K562 (cell line): ENCODE data around the gene CTXND1. TPM values are rescaled to one million over a fixed set of nuclear protein-coding genes. Genes with fewer than 3 reads are reported as not detected.
"Not testable (repeated sequence)": the region's sequence is repeated elsewhere in the genome, so short reads cannot be mapped to it uniquely, and the experiment has no call there.

Source experiments
- ARID1B ChIP-seq: fragments of 450-650 bp; IDR thresholded peaks from 2 replicates; pipeline ENCODE4 v1.6.1; 2016; ENCODE audit warnings: antibody characterized with exemption, mild to moderate bottlenecking, inconsistent platforms
- ATF3 ChIP-seq, 2 experiments: fragments of 450-650 bp in 1 of 2; sonication (generic) in 1 of 2; formaldehyde crosslinking in 1 of 2; IDR thresholded peaks in 1 of 2; conservative IDR thresholded peaks in 1 of 2; 2 replicates each; pipeline versions ENCODE4 v1.6.1 to v1.8.1; 2016 to 2023; ENCODE audit warnings: mild to moderate bottlenecking in 2 of 2, moderate library complexity in 2 of 2, inconsistent platforms in 1 of 2, missing genetic modification reagents in 1 of 2
- CBFA2T2 ChIP-seq: fragments of 450-650 bp; conservative IDR thresholded peaks from 2 replicates; pipeline ENCODE4 v1.6.1; 2017; ENCODE audit warnings: mild to moderate bottlenecking
- CEBPB ChIP-seq: fragments of 450-650 bp; IDR thresholded peaks from 2 replicates; pipeline ENCODE4 v1.6.1; 2016; ENCODE audit warnings: missing genetic modification characterization, missing compliant biosample characterization
- DACH1 ChIP-seq: fragments of 450-650 bp; IDR thresholded peaks from 2 replicates; pipeline ENCODE4 v1.6.1; 2018; ENCODE audit not compliant: partially characterized antibody
- ETV5 ChIP-seq: sonication (generic); formaldehyde crosslinking; IDR thresholded peaks from 2 replicates; pipeline ENCODE4 v1.4.0; 2020; ENCODE audit warnings: low read depth, mild to moderate bottlenecking, missing genetic modification reagents
- FOSL1 ChIP-seq: fragments of 200-800 bp; sonication (Bioruptor generic); conservative IDR thresholded peaks from 2 replicates; pipeline ENCODE4 v1.6.1; 2016; ENCODE audit warnings: missing genetic modification characterization, missing compliant biosample characterization
- HDAC2 ChIP-seq: fragments of 450-650 bp; IDR thresholded peaks from 2 replicates; pipeline ENCODE4 v1.6.1; 2016; ENCODE audit warnings: mild to moderate bottlenecking
- HDAC3 ChIP-seq: fragments of 450-650 bp; IDR thresholded peaks from 2 replicates; pipeline ENCODE4 v1.6.1; 2018; ENCODE audit warnings: borderline replicate concordance, mild to moderate bottlenecking, moderate library complexity; ENCODE audit not compliant: partially characterized antibody
- KDM5B ChIP-seq: fragments of 200-600 bp; sonication (generic); IDR thresholded peaks from 2 replicates; pipeline ENCODE4 v1.6.1; 2012; ENCODE audit warnings: low read depth, mild to moderate bottlenecking, moderate library complexity, low read length, control low read depth, inconsistent platforms; ENCODE audit not compliant: insufficient replicate concordance
- NCOR1 ChIP-seq: fragments of 450-650 bp; IDR thresholded peaks from 2 replicates; pipeline ENCODE4 v1.6.1; 2016; ENCODE audit warnings: mild to moderate bottlenecking, moderate library complexity
- POLR2AphosphoS5 ChIP-seq: IDR thresholded peaks from 2 replicates; pipeline ENCODE4 v1.6.1; 2011; ENCODE audit warnings: mild to moderate bottlenecking, low read depth, low read length, moderate library complexity; ENCODE audit not compliant: control insufficient read depth, insufficient read depth
- PTBP1 ChIP-seq: fragments of 200-400 bp; formaldehyde crosslinking; IDR thresholded peaks from 2 replicates; pipeline ENCODE4 v1.6.1; 2017; ENCODE audit warnings: low read depth, low read length
- SMAD4 ChIP-seq: fragments of 250-450 bp; sonication (Bioruptor Pico); conservative IDR thresholded peaks from 2 replicates; pipeline ENCODE4 v1.8.0; 2021; ENCODE audit warnings: inconsistent platforms, mild to moderate bottlenecking, moderate library complexity
- SMARCA4 ChIP-seq: fragments of 450-650 bp; IDR thresholded peaks from 2 replicates; pipeline ENCODE4 v1.6.1; 2016
- SMARCA5 ChIP-seq: fragments of 450-650 bp; IDR thresholded peaks from 2 replicates; pipeline ENCODE4 v1.6.1; 2016
- SMARCC2 ChIP-seq: fragments of 450-650 bp; IDR thresholded peaks from 2 replicates; pipeline ENCODE4 v1.6.1; 2017; ENCODE audit warnings: antibody characterized with exemption, moderate library complexity, mild to moderate bottlenecking, low read depth
- TAF9B ChIP-seq: fragments of 450-650 bp; IDR thresholded peaks from 2 replicates; pipeline ENCODE4 v1.6.1; 2018; ENCODE audit warnings: mild to moderate bottlenecking; ENCODE audit not compliant: partially characterized antibody
- TOE1 ChIP-seq, 2 experiments: fragments of 450-650 bp in 1 of 2; sonication (generic) in 1 of 2; formaldehyde crosslinking in 1 of 2; IDR thresholded peaks; 2 replicates each; pipeline versions ENCODE4 v1.7.1 to v1.8.0; 2016 to 2022; ENCODE audit warnings: borderline replicate concordance in 2 of 2, mild to moderate bottlenecking in 2 of 2, antibody characterized with exemption in 1 of 2, inconsistent platforms in 1 of 2, low read depth in 1 of 2, missing genetic modification reagents in 1 of 2, moderate library complexity in 1 of 2
- TRIM24 ChIP-seq, 2 experiments: fragments of 450-650 bp; IDR thresholded peaks; 2 replicates each; pipeline ENCODE4 v1.6.1; 2016
- ZEB2 ChIP-seq: fragments of 450-650 bp; IDR thresholded peaks from 2 replicates; pipeline ENCODE4 v1.6.1; 2016
- polyA plus RNA-seq, 8 experiments: library from polyadenylated mRNA; depleted of rRNA in 4 of 8; stranded (reverse) in 5 of 8; unstranded in 3 of 8; fragments of >200 nt; fragmentation: Nextera tagmentation in 2 of 8; fragmentation: Illumina TruSeq in 1 of 8; extraction: Ambion mirVana in 2 of 8; extraction: Trizol in 1 of 8; gene quantifications; 2 replicates each; pipeline versions ENCODE4 v1.2.1 to v1.2.3, GENCODE V29; 2011 to 2014; ENCODE audit warnings: inconsistent platforms in 1 of 8, missing spikeins in 1 of 8
- total RNA-seq, 7 experiments: library from RNA; depleted of rRNA in 6 of 7; stranded (reverse); fragments of >200 nt in 6 of 7; fragmentation: Illumina TruSeq in 2 of 7; extraction: Trizol in 2 of 7; gene quantifications; 2 replicates each; pipeline versions ENCODE4 v1.2.1 to v1.2.3, GENCODE V29; 2011 to 2021; ENCODE audit warnings: low replicate concordance in 1 of 7
- TF ChIP-seq, protein P1 (sequence below): conservative IDR thresholded peaks from 2 replicates; pipeline ENCODE4 v1.6.1; 2011; ENCODE audit warnings: low read depth, mild to moderate bottlenecking, low read length; ENCODE audit not compliant: control insufficient read depth

CTXND1 gene
- total and polyA plus RNA-seq, 9 of the 15 experiments (the other 6 are each of a cell fraction or from before 2014, with no cell fraction given) = 0.04 TPM; not detected in 7

DNA sequence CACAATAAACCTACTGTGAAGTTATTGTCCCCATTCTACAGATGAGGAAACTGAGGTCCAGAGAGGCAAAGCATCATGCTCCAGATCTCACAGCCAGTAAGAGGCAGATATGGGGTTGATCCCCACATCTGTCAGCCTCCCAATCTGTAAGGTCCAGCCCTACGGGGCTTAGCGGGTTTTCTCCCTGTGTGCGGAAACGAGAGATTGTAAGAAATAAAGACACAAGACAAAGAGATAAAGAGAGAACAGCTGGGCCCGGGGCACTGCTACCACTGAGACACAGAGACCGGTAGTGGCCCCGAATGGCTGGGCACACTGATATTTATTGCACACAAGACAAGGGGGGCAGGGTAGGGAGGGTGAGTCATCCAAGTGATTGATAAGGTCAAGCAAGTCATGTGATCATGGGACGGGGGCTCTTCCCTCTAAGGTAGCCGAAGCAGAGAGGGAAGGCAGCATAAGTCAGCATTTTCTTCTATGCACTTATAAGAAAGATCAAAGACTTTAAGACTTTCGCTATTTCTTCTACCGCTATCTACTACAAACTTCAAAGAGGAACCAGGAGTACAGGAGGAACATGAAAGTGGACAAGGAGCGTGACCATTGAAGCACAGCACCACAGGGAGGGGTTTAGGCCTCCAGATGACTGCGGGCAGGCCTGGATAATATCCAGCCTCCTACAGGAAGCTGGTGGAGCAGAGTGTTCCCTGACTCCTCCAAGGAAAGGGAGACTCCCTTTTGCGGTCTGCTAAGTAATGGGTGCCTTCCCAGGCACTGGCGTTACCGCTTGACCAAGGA is 96.4 kb downstream of the CTXND1 start (continued):
- peak; percentile 98 for TF ChIP-seq TOE1 (IDR thresholded peaks at IDR 0.05; ENCODE audit: borderline replicate concordance)
- not testable (repeated sequence) for TF ChIP-seq TOE1 (CRISPR knock-in tag; IDR thresholded peaks at IDR 0.05; ENCODE audit: borderline replicate concordance, low read depth)
- peak; percentile 79 to 84 for TF ChIP-seq TRIM24 (IDR thresholded peaks at IDR 0.05)
- TF ChIP-seq SMARCA4 = peak; percentile 95
- peak; percentile 99 for TF ChIP-seq SMARCA5
- peak; percentile 99 for TF ChIP-seq FOSL1 (tag)
- TF ChIP-seq SMARCC2 = peak; percentile 86; the same call in 1 of the 2 replicates
- peak; percentile 80 for TF ChIP-seq HDAC3
- TF ChIP-seq KDM5B = peak; percentile 55
- TF ChIP-seq ZEB2 = peak; percentile 24; the same call in 1 of the 2 replicates
- TF ChIP-seq CBFA2T2 = peak; percentile 92
- peak; percentile 73 for TF ChIP-seq CEBPB
- TF ChIP-seq, protein P1, sequence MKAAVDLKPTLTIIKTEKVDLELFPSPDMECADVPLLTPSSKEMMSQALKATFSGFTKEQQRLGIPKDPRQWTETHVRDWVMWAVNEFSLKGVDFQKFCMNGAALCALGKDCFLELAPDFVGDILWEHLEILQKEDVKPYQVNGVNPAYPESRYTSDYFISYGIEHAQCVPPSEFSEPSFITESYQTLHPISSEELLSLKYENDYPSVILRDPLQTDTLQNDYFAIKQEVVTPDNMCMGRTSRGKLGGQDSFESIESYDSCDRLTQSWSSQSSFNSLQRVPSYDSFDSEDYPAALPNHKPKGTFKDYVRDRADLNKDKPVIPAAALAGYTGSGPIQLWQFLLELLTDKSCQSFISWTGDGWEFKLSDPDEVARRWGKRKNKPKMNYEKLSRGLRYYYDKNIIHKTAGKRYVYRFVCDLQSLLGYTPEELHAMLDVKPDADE = 0 out of 2 replicates have a peak, but pooled peaks have one; percentile 26
- TF ChIP-seq ARID1B = peak; percentile 90
- peak; percentile 92 for TF ChIP-seq PTBP1
- TF ChIP-seq POLR2AphosphoS5 = peak; percentile 73
- peak; percentile 17; the same call in 1 of the 2 replicates for TF ChIP-seq ETV5 (CRISPR knock-in tag)
- TF ChIP-seq SMAD4 (CRISPR knock-in tag) = peak; percentile 85
- peak; percentile 78 for TF ChIP-seq DACH1
- TF ChIP-seq TAF9B = peak; percentile 82
- peak; percentile 98 for TF ChIP-seq HDAC2
- peak; percentile 99 for TF ChIP-seq ATF3 (IDR thresholded peaks at IDR 0.05)
- peak; percentile 98 for TF ChIP-seq ATF3 (CRISPR knock-in tag; conservative IDR thresholded peaks at IDR 0.05)
- TF ChIP-seq NCOR1 = peak; percentile 83
